Ovary (tissue), 3 donors: ENCODE results near the gene MDGA2.

Experiments used
- CTCF ChIP-seq, 3 donors: fragments of 450-650 bp in 2 of 3; fragments of 200-600 bp in 1 of 3; IDR thresholded peaks; one replicate each; pipeline versions ENCODE4 v1.5.1 to v1.8.0; 2016 to 2022; ENCODE audit warnings: antibody characterized with exemption in 3 of 3, mild to moderate bottlenecking in 1 of 3
- EP300 ChIP-seq: sonication (generic); formaldehyde crosslinking; IDR thresholded peaks from one replicate; pipeline ENCODE4 v1.6.1; 2017; ENCODE audit warnings: antibody characterized with exemption
- POLR2A ChIP-seq: fragments of 450-650 bp; IDR thresholded peaks from one replicate; pipeline ENCODE4 v1.6.1; 2017; ENCODE audit warnings: antibody characterized with exemption, mild to moderate bottlenecking, moderate library complexity
- donor health status: DM: no; HTN: no; CAD: no.

- TF ChIP-seq CTCF (IDR thresholded peaks at IDR 0.05) = no peak
- TF ChIP-seq POLR2A = no peak
- TF ChIP-seq EP300 = no peak
Observed at GRCh38 chr14:47454025-47454424, 221.4 kb downstream of the MDGA2 start.
